HTERT RPE-1 (cell line): ENCODE results near the gene MAFG.

Source experiments
- in situ Hi-C: fragments of 300-500 bp; cut with MboI; formaldehyde crosslinking; loops from 4 replicates; pipeline ENCODE4 v1.14.3; 2020; ENCODE audit warnings: low sequenced_read_pairs

The MAFG gene

DNA sequence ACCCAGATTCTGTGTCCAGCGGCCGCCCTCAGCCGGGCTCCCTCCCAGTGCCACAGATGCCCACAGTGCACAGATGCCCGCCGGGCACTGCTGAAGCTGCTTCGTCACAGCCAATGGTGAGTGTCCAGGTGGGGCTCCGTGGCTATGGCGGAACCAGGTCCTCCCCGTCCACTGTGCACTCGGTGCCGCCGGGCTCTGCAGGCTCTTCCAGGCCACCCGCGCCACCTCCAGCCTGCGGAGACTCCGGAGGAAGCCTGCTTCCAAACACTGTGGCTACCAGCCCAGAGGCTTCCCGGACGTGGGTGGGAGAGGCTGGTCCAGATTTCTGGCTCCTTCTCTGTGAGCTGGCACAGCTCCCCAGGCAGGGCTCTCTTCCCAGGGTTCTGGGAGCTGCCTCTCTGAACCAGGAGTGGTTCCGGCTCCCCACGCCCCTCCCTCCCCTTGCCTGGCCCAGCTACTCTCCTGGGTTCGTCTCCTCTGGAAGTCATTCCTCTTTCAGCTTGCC lies 12.4 kb upstream of the MAFG start:
- in situ Hi-C loops = no loop called here

DNA sequence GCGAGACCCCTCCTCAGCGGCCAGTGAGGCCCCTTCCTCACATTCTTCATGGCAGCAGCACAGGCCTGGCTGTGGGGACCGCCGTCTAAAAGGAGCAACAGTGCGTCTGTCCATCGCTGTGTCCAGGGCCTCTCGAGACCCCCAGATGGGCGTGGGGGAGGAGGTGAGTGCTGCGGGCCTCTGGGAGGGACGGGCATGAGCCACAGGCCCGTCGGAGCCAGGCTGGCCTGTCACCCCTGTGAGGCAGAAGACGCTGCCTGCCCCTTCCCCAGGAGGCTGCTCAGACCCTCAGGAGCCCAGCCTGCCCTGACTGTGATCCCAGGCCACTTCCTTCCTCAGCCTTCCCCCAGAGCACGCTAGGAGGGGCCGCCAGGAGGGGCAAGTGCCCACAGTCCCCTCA lies 11.7 kb upstream of the MAFG start:
- in situ Hi-C loops = no loop called here

DNA sequence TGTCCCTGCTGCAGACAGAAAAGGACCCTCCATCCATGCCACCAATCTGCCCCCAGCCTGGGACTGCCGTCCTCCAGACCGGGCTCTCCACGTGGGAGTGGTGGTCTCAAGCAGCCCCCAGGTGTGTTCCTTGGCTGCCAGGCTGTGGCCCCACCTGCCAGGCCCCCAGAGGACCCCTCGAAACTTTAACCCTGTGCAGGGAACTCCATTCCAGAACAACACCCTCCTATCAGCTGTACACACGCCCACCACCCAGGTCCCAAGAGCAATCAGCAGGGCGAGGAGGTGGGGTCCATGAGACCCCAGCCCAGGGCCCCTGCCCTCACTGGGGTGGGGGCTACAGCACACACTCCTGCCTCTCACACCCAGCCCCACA lies 8.2 kb upstream of the MAFG start:
- in situ Hi-C loops = no loop called here

DNA sequence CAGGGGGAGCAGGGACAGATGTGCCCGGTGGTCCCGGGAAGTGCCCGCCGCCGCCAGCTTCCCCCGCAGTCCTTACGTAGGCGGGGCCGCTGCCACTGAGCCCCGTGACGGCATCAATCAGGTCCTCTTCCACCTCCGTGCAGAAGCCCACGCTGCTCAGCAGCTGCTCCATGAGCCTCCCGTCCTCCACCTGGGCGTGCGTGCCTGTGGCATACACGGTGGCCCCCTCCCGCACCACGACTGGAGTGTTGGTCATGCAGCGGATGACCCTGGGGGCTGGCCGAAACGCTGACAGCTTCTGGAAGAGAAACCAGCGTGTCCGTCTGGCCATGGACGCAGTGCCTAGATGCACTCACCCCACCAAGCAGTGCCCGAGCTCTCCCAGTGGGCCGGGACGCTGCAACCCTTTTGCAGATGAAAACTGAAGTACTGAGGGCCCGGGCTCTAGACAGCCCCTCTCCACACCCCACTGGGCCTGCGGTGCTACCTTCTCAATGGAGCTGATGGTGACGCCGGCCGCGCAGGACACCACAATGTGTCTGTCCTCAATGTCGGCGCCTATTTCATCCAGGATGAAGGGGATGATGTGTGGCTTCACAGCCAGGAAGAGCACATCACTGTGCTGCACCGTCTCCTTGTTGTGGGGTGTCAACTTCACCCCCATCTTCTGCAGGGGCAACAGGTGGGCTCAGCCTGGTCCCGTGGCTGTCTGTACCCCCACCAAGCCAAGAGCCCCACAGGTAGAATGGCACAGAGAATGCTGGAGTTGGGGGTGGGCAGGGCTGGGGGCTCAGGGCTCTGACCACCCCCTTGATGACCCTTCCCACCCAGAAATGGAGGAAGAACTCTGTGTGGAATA lies 7.5 kb upstream of the MAFG start:
- in situ Hi-C loops = no loop called here

DNA sequence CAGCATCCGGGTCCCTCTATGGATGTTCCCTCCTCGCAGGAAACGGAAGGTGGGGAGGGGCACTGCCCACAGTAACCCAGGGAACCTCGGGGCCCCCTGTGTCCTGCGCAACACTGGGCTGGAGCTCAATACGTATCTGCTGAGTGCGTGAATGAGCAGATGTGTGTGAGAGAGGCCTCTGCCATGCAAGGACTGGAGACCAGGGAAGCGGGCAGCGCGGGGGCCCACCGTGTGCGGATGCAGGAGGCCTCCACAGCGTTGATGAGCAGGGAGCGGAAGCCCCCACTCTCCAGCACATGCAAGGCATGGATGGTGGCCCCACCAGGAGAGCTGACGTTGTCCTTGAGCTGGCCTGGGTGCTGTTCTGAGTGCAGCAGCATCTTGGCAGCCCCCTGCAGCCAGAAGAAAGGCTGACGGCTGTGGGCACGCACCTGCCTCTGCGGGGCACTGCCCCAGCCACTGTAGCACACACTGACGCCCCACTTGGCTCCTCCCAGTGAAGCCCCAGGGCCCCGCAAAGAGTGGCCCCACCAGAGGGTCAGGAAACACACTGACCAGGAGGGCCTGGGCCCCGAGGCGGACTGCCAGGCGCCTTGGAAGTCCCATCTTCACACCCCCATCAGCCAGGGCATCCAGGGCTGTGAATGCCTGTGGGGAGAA lies 6.7 kb upstream of the MAFG start:
- in situ Hi-C loops = no loop called here

DNA sequence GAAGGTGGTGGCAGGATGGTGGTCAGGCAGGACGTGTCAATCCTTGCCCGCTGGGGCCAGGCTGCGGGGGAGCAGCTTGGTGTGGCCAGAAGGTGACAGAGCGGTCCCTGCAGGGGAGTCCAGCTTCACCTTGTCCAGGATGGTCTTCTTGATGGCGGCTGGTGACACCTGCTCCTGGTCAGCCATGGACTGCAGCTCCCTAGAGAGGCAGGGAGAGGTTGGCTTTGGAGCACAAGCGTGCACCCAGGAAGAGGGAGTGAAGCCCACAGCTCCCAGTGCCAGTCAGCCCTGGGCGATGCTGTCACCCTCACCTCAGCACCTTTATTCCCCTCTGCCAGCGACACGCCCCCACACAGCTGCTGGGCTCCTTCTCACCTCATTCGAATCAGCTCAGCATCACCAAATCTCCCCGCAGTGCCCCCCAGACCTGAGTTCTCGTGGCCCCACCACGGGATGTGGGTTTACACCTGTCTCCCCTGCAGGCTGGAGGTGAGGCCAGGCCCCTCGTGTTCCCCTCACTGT lies 5.7 kb upstream of the MAFG start:
- in situ Hi-C loops = no loop called here

DNA sequence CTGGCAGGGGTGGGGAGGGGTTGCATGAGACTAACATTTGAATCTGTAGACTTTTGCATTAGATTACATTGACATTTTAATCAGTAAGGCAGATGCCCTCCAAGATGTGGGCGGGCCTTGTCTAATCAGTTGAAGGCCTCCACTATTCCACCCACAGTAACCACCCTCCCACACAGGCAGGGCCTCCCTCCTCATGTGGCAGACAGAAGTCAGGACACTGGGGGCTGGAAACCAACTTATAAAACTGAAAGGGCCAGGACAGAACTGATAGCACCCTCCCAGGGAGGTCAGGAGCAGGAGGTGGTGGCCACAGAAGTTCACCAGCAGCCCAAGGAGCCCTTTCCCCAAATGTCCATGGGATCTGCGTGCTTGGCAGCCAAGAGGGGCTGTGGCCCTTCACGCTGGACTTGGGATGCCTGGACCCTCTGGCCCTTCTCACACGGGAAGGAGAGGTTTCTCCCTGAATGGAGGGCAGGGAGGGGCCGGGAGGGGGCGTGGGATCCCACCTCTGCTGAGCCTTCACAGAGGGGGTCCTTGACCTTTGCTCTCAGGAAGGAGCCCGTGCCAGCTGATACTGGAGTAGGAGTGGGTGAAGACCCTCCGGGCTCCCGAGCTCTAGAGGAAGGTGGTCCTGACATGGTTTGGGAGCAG lies 4.9 kb upstream of the MAFG start:
- in situ Hi-C loops = no loop called here

DNA sequence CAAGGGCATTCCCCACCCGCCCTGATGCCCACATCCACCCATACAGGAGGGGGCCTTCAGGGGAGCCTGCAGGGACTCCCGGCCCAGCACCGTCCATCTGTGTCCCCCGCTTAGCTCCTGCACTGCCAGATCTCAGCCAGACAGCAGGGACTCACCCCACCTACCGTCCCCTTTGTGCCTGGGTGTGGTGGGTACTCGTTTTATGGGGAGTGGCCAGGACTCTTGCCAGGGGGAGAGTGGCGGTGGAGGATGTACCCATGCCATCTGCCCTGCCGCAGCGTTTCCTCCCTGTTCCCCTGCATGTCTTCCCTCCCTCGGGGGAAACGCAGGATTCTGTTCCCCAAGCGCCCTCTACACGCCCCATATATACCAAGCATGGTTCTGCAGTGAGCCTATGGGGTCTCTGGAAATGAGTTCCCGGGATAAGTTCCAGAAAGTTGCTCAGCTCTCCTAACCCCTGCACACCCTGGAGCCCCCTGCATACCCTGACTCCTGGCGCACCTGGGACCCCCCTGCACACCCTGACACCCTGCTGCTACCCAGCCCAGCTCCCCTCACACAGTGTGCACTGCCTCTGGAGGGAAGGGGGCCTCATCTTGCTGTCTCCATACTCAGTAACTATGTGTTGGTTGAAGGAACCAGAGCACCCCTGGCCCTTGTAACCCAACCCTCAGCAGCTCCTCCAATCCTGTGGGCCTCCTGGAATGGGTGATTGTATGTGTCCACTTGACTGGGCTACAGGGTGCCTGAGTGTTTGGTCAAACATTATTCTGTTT lies 4.2 kb upstream of the MAFG start:
- in situ Hi-C loops = no loop called here

DNA sequence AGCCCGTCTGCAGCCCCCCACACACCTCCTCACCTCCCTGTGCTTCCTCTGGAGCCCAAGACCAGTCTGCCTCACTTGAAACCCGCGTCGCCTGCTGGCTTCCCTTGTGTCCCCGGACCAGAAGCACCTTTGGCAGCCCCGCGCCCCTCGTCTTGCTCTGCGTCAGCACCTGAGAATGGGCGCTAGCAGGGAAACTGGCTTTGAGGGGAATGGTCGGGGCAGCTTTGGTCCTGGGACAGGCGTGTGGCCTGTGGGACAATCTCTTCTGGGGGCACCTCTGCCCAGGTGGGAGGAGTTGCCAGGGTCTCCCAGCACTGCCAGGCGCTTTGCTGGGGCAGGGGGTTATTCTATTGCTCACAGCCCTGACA lies 3.6 kb upstream of the MAFG start:
- in situ Hi-C loops = no loop called here

DNA sequence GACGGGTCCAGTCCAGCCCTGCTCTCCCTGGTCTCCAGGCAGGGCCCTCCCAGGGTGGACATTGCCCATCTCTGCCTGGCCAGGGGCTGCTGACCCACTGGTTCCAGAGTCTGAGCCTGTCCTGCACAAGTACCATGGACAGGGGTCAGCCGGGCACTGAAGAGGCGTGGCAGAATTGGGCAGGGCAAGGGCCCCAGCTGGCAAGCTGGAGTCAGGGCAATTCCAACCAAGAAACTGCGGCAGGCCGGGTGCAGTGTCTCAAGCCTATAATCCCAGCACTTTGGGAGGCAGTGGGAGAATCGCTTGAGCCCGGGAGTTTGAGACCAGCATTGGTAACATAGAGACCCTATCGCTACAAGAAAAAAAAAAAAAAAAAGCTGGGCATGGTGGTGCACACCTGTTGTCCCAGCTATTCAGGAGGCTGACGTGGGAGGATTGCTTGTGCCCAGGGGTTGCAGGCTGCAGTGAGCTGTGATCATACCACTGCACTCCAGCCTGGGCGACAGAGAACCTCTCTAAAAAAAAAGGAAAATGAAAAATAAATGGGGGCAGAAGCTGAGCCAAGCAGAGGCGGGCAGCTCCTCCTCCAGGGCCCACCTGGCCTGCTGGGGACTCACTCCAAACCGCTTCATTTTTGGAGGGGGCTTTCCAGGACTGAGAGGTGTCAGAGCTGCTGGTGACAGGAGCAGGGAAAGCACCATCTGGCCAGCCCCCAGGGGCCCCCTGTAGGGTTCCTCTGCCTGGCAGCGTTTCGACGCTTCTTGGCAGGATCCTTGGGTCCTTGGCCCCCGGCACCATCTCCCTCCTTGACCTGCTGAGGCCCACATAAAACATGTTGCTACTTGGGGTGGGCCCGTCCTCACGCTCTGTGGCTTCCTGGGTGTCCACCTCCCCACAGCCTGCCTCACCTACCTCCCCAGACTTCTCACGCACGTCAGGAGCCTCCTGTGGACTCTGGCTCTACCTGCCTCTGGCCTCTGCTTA lies 2.9 kb upstream of the MAFG start:
- in situ Hi-C loops = no loop called here

DNA sequence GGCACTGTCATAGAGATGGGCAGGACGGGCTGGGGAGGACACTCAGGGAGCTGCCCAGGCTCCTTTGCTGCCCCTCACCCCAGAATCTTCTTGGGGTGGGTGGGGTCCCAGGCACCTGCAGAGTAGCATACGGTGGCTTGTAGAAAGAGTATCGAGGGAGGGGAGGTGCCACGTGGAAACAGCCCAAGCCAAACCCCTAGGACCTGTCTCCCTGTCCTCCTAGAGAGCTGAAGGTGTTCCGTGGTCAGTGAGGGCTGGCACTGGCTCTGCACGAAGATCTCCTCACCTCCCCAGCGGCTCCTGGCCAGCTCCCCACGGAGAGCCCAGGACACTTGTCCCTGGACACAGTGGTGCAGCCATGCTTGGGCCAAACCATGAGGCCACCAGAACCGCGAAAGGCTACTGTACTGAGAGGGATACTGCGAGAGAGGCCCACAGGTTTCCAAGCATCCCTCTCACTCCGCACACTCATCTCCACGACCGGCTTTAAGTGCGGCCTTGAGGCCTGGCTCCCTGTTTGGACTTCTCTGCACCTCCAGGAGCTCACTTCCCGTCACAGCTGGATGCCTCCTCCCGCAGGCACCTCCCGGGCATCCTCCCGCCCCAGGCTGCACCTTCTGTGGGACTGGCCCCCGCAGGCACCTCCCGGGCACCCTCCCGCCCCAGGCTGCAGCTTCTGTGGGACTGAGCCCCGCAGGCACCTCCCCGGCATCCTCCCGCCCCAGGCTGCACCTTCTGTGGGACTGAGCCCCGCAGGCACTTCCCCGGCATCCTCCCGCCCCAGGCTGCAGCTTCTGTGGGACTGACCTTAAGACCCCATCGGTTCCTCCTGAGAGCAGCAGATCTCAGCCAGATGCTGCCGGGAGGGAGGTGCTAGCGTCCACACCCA lies 2.0 kb upstream of the MAFG start:
- in situ Hi-C loops = no loop called here

DNA sequence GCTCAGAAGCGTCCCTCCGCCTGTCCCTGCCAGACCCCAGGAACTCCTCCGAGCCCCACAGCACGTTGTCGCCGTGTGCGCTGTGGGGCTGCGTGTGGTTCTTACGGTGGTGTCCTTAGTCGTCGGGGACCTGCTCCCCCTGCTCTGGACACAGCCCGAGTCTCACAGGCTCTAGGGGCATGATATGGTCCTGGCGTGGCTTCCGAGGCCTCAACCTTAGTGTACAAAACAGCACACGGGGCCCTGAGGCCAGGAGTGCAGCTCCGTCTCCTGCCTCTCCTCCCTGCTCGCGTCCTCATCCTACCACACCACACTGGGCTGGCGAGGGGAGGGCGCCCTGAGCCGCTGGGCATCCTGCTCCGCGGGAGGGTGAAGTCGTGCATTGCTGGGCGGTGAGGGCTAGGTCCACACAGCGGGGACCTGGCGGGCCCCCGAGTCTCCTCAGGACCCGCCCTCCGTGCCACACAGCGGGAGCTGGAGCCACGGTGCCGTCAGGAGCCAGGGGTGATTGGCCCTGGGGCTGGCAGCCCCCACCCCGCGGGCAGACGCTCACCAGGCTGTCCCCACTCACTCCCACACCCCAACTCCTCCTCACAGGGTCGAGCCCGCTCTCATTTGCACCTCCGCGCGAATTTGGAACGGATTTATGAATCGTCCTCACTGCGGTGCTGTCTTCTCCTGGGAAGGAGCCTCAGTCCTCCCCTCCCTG lies 1.2 kb upstream of the MAFG start:
- in situ Hi-C loops = no loop called here

DNA sequence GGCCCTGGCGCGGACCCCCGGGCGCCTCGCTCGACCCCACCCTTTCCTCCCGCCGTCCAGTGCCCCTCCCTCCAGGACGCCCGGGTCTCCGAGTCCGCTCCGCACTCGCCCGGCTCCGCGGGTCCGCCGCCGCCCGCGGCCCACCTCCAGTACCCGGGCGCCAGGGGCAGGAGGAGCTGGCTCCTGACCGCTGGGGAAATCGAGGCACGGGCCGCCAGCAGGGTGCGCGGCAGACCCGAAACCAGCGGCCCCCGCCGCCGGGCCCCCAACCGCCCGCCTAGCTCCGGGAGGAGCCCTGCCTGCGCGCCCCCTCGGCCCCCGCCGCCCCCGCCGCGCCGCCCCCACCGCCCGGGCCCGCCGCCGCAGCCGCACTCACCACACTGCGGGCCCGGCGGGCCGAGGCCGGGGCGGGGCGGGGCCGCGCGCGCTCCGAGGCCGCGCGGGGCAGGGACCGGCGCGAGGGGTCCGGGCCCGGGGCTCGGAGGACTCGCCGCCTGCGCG lies 333 bp downstream of the MAFG start:
- in situ Hi-C loops = no loop called here

DNA sequence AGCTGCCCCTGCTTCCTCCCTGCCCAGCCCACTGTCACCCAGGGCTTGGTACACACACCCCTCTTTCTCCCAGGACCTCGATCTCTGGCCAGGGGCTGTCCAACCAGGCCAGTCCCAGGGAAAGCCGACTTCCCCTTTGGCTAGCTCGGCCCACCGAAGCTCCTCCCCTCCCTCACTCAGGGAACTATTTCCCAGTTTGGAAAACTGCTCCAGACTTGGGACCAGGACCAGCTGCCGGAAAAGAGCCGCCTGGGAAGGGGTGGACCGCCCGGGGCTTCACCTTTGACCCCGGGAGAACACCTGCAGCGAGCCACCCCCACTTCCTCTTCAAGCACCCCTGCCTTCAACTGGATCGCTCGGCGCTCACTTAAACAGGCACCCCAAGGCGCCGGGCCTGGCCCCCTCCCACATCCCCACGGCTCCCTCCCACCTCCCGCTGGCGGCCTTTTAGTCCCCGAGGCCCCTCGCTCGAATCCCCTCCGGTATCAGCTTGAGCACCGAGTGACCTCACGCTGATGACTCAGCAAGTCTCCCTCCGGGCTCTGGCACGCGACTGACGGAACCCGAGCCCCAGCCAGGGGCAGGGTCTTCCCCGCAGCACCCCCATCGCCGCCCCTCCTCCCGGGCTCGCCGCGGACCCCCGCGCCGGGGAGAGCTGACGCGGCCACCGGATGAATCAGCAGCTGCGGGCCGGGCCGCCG lies 934 bp downstream of the MAFG start:
- in situ Hi-C loops = no loop called here

DNA sequence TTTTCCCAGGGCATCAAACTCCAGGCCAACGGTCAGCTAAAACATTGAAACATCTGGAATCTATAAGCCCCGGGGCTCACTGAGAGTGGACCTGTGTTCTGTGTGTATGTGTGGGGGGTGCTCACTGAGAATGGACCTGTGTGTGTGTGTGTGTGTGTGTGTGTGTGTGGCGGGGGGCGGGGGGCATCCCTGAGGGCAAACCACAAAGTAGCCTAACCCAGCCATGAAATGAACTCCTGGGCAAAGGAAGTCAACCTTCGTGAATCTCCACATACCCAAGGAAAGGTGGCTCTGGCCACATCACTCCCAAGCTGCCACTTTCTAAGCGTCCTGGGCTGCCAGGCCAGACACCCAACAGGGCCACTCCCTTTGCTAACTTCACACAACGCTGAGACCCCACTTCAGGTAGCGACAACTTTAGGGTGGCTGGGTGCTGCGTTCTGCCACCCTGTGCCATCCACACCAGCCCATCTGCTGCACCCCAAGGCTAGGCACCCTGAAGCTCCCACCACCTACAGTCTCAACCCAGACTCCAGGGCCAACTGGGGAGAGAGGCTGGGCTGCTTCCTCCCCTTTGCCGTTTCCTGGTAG lies 1.6 kb downstream of the MAFG start:
- in situ Hi-C loops = no loop called here

DNA sequence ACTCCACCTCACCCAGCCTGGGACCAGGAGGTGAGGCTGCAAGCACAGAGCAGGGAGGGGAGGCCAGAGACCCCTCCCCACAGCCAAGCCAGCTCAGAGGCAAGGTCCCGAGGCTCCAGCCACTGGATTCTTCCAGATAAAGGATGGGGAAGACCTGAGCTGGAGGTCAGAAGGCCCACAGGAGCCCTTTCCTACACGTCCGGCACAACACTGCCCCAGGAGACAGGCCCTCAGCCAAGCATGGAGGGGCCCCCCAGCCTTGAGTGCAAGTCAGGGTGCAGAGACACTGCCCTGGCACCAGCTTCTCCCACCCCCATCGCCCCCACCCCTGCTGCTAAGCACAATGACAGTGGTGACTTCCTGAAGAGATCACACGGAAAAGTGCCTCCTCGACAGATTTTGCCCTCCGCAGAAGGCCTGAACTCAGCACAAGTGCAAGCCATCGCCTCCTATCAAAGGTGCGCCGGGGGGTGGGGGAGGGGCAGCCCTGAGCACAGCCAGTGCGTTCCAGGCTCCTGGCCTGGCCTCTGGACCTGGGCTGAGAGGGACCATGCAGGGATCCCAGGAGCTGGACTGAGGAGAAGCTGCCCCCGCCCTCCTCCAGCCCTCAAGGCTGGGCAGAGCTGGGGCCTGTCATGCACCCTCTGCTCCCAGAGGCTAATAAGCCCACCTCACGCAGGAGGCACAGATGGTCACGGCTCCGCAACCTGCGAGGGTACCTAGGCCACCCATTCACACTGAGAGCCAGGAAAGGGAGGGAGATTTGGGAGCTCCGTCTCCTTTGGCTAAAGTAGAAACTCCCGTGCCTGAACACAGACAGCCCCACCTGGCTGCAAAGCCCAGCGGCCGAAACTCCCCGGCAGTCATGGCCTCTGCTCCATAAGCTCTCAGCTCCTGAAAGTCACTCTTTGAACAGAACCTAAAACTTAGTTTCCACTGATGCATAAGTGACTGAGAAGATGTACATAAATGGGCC lies 2.7 kb downstream of the MAFG start:
- in situ Hi-C loops = no loop called here
